ENCODE data around the gene NDUFA3. TPM values are rescaled to one million over a fixed set of nuclear protein-coding genes. Genes with fewer than 3 reads are reported as not detected.

Gene NDUFA3
- total and polyA plus RNA-seq, 2 of the 13 experiments (the other 11 are each of a cell fraction or from before 2014, with no cell fraction given) = 31.6 to 75.4 TPM

GRCh38 chr19:54133957-54134590, 31.4 kb downstream of the NDUFA3 start:
- 24% methylated on average over 2 of the region's 2 CpGs for WGBS (ENCODE audit: low lambda C conversion rate)
- peaks cover 7% of the 10 kb centered on the region for H3K79me2 ChIP-seq (ENCODE audit: insufficient read depth, low read length)
- FAIRE-seq (no peak), ATAC-seq (no peak), DNase-seq (ENCODE audit: low spot score) (no peak)
- H3K9ac ChIP-seq (ENCODE audit: insufficient read depth, low read depth, low read length) = no peak overlapping the region
- no peak overlapping the region for H3K27ac ChIP-seq (ENCODE audit: extremely low read length, insufficient read depth, low read length)
- TF ChIP-seq ZNF207 (IDR thresholded peaks at IDR 0.05; ENCODE audit: borderline replicate concordance) (no peak), ZNF205 (CRISPR knock-in tag; IDR thresholded peaks at IDR 0.05) (no peak), ZHX1 (CRISPR knock-in tag; IDR thresholded peaks at IDR 0.05; ENCODE audit: low read depth) (no peak), NCOR1 (IDR thresholded peaks at IDR 0.05; ENCODE audit: borderline replicate concordance, low read length) (no peak), ZNF296 (CRISPR knock-in tag; conservative IDR thresholded peaks at IDR 0.05) (no peak), PPARG (CRISPR knock-in tag; conservative IDR thresholded peaks at IDR 0.05) (no peak), SMARCC2 (IDR thresholded peaks at IDR 0.05) (no peak), SNAPC5 (CRISPR knock-in tag; IDR thresholded peaks at IDR 0.05; ENCODE audit: borderline replicate concordance) (no peak), EHMT2 (IDR thresholded peaks at IDR 0.05; ENCODE audit: borderline replicate concordance, low read depth, low read length) (no peak), NRL (CRISPR knock-in tag; IDR thresholded peaks at IDR 0.05; ENCODE audit: borderline replicate concordance) (no peak), HNRNPL (IDR thresholded peaks at IDR 0.05; ENCODE audit: low read depth, low read length) (no peak), ZNF660 (CRISPR knock-in tag; IDR thresholded peaks at IDR 0.05; ENCODE audit: borderline replicate concordance, low read depth) (no peak), ATM (IDR thresholded peaks at IDR 0.05; ENCODE audit: borderline replicate concordance) (no peak), ZNF737 (CRISPR knock-in tag; IDR thresholded peaks at IDR 0.05; ENCODE audit: borderline replicate concordance) (no peak), GPN1 (CRISPR knock-in tag; IDR thresholded peaks at IDR 0.05; ENCODE audit: borderline replicate concordance) (no peak), ZNF558 (CRISPR knock-in tag; IDR thresholded peaks at IDR 0.05; ENCODE audit: borderline replicate concordance) (no peak), MIXL1 (CRISPR knock-in tag; IDR thresholded peaks at IDR 0.05) (no peak), ZNF430 (CRISPR knock-in tag; IDR thresholded peaks at IDR 0.05) (no peak)
- H3K4me3 ChIP-seq (replicated peaks in 1 of 3; ENCODE audit: insufficient read depth in 1 of 3, low read depth in 2 of 3, low read length in 3 of 3) = no peak overlapping the region
- intact Hi-C loops (cut with micrococcal nuclease; ENCODE audit: unreplicated experiment) (no loop called here), in situ Hi-C loops (cut with HindIII; ENCODE audit: extremely low pct_ligation_motif_present, low pct_unique_long_range_greater_than_20kb) (no loop called here)
- H3K4me2 ChIP-seq (ENCODE audit: low read depth, low read length) = no peak overlapping the region
- no TSS peak for BruUV-seq (replicated peaks)
- H4K20me1 ChIP-seq (ENCODE audit: insufficient read depth, low read length) = 0 out of 2 replicates have a peak, but pooled peaks cover 3% of the 10 kb centered on the region
- peaks cover 19% of the 10 kb centered on the region for H3K4me1 ChIP-seq (ENCODE audit: insufficient read depth, low read length)
- POLR2A ChIA-PET = no interaction called here
- peaks cover 5% of the 10 kb centered on the region for H3K9me3 ChIP-seq (ENCODE audit: low read length)
- no peak overlapping the region for H2AFZ ChIP-seq (ENCODE audit: low read length)
- peaks cover 2 to 11% of the 10 kb centered on the region in 2 experiments; a peak in 2 of 5 replicates for H3K36me3 ChIP-seq (replicated peaks in 1 of 2; ENCODE audit: control insufficient read depth in 1 of 2, insufficient read depth in 2 of 2, low read length in 2 of 2)
- CTCF ChIA-PET (ENCODE audit: low intra/inter-chr PET ratio, low total read pairs) = no interaction called here
- H3K27me3 ChIP-seq (ENCODE audit: control insufficient read depth in 1 of 2, insufficient read depth in 2 of 2, low read length in 2 of 2) = no peaks in the 10 kb centered on the region; a peak in 1 of 5 replicates
